GM08714 (cell line): ENCODE data around the gene IKZF1.

Source experiments
- H3K4me3 ChIP-seq: fragments of 200-500 bp; sonication (Bioruptor generic); 2 replicates; pipeline ENCODE4 v1.5.1; 2014; ENCODE audit warnings: mild to moderate bottlenecking, low read length, inconsistent platforms
- ZNF274 ChIP-seq: IDR thresholded peaks from 2 replicates; pipeline ENCODE4 v1.6.1; 2012; ENCODE audit warnings: mild to moderate bottlenecking, low read depth, low read length

The IKZF1 gene

DNA sequence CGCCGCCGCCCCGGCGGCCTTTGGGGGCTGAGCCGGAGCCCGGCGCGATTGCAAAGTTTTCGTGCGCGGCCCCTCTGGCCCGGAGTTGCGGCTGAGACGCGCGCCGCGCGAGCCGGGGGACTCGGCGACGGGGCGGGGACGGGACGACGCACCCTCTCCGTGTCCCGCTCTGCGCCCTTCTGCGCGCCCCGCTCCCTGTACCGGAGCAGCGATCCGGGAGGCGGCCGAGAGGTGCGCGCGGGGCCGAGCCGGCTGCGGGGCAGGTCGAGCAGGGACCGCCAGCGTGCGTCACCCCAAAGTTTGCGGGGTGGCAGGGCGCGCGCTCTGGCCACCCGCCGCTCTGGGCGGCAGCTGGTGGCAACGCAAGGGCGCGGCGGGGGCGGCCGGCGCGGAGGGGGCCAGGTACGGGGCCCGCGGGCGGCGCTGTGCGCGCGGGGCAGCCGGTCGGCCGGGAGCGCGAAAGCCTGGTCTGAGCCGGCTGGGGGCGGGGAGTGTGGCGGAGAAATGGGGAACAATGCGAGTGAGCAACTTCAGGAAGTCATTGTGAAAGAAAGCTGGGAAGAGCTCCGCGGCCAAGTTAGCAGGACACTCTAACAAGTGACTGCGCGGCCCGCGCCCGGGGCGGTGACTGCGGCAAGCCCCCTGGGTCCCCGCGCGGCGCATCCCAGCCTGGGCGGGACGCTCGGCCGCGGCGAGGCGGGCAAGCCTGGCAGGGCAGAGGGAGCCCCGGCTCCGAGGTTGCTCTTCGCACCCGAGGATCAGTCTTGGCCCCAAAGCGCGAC, at the start of gene IKZF1:
TSS of gene IKZF1 (plus strand) at position 588 of the 782 bp plus-strand sequence. CDS start 14,346 bp downstream, outside the sequence.
- no peak for TF ChIP-seq ZNF274
- peak within 1 kb of the TSS; percentile 98 for H3K4me3 ChIP-seq

- TF ChIP-seq ZNF274, result no peak
- no peak overlapping the region for H3K4me3 ChIP-seq
Measured at GRCh38 chr7:50261593-50261992, 42.9 kb upstream of the IKZF1 start.

DNA sequence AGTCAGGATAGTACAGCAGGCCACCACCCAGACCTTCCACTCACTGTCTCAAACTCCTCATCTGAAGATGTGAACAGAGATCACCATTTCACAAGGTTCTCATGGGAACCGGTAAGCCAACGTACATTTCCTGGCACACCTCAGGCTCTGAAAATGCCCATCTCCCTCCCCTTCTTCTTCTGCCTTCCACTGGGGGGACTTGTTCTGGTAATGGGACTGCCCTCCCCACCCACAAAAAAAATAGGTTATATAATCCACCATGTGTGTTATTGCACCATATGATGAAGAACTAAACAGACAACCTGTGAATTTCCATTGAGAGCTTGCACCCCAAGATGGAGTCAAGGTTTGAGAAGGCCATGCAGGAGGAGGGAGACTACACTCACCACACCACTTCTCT, 42.1 kb upstream of the IKZF1 start:
- no peak for TF ChIP-seq ZNF274
- H3K4me3 ChIP-seq, result no peak overlapping the region

DNA sequence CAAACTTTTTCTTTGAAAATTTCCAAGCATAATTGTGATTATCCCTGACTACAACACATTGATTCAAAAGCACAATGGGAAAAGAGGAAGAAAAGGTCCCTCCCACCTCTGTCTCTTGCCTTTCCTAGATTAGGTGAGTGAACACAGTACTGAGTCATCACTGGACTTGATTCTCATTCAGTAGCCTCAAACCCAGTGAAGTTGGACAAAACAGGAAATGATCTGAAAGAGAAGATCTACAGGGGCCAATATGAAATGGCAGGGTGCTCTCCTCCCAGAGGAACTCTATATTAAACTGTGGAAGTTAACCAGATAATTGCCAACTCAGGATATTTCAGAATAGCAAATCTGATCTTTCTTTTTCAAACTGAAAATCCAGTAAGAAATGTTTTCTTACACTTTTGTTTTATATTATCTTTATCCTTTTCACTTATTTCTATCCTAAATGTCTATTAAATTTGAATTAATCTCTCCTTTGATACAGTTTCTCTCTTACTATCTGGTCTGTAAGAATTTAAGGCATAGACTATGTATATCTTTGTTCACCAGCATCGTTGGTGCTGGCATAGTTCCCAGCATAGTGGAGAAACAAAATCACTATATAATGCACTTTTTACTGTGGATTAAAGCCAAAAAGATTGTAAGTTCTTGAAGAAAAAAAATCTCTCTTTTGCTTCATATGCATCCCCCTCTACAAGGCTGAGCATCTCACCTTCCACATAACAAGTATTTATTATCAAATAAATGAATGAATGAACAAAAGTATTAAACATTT, 41.4 kb upstream of the IKZF1 start:
- TF ChIP-seq ZNF274, result no peak
- no peak overlapping the region for H3K4me3 ChIP-seq

DNA sequence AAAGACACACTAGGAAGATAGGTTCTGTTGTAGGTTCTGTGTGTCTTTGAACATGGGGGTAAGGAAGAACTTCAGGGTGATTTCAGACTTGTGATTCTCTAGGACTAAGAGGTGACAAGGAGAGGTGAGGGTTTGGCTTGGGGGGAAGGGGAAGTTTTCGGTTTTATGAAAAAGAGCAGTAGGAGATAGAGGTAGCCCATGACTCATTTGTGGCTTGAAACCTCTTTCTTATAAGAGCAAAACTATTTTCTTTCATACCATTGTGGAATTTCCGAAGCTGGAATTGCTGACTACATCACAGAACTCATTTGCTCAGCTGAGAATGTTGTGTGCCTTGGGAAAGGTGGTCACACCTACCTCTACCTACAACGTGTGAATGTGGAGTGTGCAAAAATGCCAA, 39.6 kb upstream of the IKZF1 start:
- TF ChIP-seq ZNF274, result no peak
- H3K4me3 ChIP-seq, result no peak overlapping the region

- TF ChIP-seq ZNF274, result no peak
- no peak overlapping the region for H3K4me3 ChIP-seq
Measured at GRCh38 chr7:50265968-50266634, 38.4 kb upstream of the IKZF1 start.

DNA sequence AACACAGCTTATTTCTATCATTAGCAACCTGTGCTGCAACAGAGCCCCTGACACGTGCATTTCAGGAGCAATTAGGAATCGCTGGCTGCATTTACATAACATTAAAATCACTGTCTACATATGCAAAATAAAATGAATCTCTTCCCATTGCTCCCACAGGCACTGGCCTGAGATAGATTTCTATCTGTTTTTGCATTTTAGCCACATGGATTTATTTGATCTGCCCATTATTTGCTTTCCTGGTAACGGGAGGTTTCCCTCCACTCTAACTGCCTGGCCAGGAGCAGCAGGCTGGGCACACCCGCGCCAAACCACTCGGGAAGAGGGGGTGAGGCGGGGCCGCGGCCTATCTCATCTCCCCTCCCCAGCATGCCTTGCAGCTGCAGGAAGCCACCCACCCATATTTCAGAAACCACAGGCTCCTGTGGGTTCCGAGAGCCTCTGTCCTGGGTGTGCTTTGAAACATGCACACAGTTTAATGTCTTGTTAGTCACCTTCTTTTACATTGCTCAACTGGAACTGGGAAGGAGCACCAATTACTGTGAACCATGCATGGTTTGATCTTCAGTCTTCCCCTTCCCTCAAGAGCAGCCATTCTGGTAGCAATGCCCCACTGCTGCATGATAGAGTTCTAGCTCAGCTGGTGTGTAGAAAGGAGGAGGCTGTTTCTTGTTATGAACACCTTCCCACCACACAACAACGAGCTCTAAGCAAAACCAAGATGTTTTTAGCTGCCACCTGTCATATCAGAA, 37.7 kb upstream of the IKZF1 start:
- no peak for TF ChIP-seq ZNF274
- no peak overlapping the region; the same call in 1 of the 2 replicates for H3K4me3 ChIP-seq

DNA sequence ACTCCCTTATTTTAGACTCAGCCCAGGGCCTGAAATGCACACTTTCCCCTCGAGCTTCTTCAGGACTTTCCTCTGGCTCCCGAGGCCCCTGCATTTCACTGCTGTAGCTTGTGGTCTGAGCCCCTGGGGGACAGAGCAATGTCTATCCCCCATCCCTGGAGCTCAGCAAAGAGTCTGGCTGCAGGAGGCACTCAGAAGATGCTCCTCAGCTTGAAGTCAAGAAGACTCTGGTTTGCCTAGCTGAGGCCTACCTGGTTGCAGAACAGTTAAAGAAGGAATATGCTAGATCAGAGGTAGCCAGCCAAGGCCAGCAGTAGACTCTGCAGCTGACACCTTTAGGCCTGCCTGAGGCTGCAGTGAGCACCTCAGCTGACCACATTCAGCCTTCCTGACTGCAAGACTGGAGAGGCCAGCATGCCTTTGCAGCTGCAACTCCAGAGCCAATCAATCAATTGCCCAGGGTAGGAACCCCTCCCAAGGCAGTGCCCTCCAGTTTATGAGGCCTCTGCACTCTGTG, 36.9 kb upstream of the IKZF1 start:
- H3K4me3 ChIP-seq, result no peak overlapping the region; the same call in 1 of the 2 replicates
- TF ChIP-seq ZNF274, result no peak

- no peak overlapping the region; the same call in 1 of the 2 replicates for H3K4me3 ChIP-seq
Measured at GRCh38 chr7:50268223-50268622, 36.3 kb upstream of the IKZF1 start.

GRCh38 chr7:50268990-50269389, 35.5 kb upstream of the IKZF1 start:
- no peak overlapping the region; the same call in 1 of the 2 replicates for H3K4me3 ChIP-seq
- no peak for TF ChIP-seq ZNF274

More at GRCh38 chr7:50268223-50268622, 36.3 kb upstream of the IKZF1 start:
- no peak for TF ChIP-seq ZNF274

DNA sequence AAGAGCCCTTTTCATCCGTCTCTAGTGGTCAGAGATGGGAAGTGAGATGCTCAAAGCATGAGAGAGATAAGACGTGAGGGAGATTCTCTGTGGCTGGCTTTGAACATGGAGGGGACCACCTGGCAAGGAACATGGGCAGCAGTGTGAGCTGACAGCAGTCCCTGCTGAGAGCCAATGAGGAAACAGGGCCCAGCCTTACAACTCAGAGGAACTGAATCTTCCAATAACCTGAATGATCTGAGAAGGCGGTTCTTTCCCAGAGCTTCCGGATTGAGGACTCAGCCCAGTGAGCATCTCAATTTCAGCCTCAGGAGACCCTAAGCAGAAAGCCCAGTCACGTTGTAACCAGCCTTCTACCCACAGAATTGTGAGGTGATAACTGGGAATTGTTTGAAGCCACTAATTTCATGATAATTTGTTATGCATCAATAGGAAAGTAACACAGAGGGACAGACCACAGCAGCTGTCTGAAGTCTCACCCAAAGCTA, 33.9 kb upstream of the IKZF1 start:
- no peak overlapping the region for H3K4me3 ChIP-seq
- TF ChIP-seq ZNF274, result no peak

GRCh38 chr7:50272808-50273207, 31.7 kb upstream of the IKZF1 start:
- no peak overlapping the region for H3K4me3 ChIP-seq
- TF ChIP-seq ZNF274, result no peak

GRCh38 chr7:50273301-50273700, 31.2 kb upstream of the IKZF1 start:
- TF ChIP-seq ZNF274, result no peak

More at GRCh38 chr7:50273301-50273700, 31.2 kb upstream of the IKZF1 start:
- no peak overlapping the region for H3K4me3 ChIP-seq
